ENCODE measurements around the gene DCAF4.

DNA sequence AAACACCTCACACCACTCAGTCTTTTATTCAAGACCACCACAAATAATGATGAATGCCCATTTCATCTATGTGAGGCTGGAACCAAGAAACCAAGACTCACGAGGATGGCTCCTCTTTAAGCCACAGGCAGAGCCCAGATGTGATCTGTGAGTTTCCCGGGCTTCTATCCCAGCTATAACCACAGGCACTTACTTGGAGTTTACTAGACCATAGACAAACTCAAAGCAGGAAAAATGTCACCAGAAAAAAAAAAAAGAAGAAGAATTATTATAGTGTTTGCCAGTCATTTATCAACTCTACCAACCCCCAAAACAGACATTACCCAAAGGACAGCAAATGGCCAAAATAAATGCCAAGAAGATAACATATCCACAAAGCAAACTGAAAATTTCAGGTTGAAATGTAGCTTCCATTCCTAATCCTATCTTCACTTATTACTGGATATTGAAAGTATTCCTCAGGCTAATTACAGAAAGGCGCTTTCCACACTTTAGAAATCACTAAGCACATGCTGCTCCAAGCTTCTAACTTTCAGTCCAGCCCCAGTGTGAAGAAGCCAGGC lies 56.0 kb downstream of the DCAF4 start:
- TF ChIP-seq POLR2A (IDR thresholded peaks at IDR 0.05; ENCODE audit: low read depth, low read length) (no peak), POLR2AphosphoS5 (IDR thresholded peaks at IDR 0.05; ENCODE audit: low read depth, low read length) (no peak)

All from GM12892 (cell line).